Left renal cortex interstitium (tissue), 4 donors: Measurements from ENCODE around the gene STS. TPM values are rescaled to one million over a fixed set of nuclear protein-coding genes. Genes with fewer than 3 reads are reported as not detected.
"Not testable (repeated sequence)": the region's sequence is repeated elsewhere in the genome, so short reads cannot be mapped to it uniquely, and the experiment has no call there.

Source experiments
- DNase-seq, 4 donors: peaks; one replicate each; pipeline ENCODE4 v3.0.0-alpha.2; 2013; ENCODE audit warnings: low read depth in 4 of 4, low spot score in 2 of 4, missing footprints in 1 of 4
- polyA plus RNA-seq, 4 donors: library from polyadenylated mRNA; unstranded; fragments of 120-200 nt; gene quantifications; one replicate each; pipeline ENCODE4 v1.2.1, GENCODE V29; 2013; ENCODE audit not compliant: insufficient read length in 4 of 4

Gene STS
- polyA plus RNA-seq, 4 donors = 4.7 to 5.6 (median 5.5) TPM

DNA sequence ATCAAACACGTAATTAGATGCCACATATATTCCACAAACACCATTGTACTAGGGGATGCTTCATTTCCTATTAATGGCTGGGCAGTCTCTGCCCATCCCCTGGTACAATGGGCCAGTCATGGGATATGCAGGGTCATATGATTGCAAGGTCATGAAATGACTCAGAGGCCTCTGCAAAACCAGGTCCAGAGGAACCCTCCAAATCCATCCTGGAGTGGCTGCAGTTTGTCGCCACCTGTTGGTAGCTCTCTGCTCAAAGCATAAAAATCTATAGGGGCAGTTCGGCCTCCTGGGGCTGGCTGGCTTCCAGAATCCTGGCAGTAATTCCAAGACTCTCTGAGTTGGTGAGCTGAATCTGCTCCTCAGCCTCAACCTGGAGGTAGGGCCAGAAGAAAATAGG is 23.4 kb downstream of the STS start:
- no peak for DNase-seq

DNA sequence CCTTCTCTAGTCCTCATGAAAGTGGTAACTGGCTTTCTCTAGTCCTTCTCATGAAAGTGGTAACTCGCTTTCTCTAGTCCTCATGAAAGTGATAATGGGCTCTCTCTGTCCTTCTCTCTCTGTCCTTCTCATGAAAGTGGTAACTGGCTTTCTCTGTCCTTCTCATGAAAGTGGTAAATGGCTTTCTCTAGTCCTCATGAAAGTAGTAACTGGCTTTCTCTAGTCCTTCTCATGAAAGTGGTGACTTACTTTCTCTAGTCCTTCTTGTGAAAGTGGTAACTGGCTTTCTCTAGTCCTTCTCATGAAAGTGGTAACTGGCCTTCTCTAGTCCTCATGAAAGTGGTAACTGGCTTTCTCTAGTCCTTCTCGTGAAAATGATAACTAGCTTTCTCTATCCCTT is 31.3 kb downstream of the STS start:
- DNase-seq = not testable (repeated sequence)

DNA sequence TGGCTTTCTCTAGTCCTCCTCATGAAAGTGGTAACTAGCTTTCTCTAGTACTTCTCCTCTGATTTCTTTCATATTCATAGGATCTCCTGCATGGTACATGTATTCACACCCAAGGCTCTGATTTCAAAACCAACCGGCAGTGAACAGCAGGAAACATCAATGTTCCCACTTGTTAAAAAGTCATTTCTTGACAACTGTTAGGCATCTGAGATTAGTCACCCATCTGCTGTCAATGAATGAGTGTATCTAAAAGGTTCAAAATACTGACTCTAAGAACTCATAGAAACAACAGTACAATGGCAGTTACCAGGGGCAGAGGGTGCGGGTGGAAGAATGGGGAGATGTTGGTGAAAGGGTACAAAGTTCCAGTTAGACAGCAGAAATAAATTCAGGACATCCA is 31.9 kb downstream of the STS start:
- DNase-seq = no peak

DNA sequence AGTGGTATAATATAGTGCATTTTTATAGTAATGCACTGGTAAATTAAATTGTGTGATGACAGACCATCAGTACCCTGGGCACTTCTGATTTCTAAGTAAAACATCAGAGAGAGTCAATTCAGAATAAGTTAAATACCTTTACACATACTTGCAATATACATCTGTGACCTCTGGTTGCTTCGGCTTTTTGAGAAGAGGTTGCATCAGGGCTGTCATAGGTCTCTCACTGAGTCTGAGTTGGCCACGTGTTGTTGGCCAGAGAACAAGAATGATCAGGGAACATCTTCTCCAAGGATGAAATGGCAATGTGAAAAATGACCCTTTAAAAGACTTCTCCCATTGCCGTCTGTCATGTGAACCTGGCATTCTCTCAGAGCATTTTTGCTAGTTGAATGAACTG is 37.3 kb downstream of the STS start:
- no peak for DNase-seq

DNA sequence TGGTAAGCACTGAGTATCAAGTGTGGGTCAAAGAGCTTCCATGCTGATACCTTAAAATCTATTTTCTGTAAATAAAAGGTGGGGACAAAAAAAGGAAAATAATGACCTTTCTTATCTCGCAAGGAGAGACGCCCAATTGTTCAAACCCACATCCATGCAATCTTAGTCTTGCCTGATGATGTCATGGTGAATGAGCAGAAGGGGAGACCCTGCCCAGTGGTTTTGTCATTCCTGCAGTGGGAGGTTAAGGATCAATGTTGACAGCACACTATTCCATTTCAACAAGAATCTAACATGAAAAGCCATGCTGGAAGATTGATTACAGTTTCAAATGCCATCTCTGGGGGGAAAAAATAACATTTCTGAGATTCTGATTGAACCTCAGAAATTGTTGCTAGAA is 41.2 kb downstream of the STS start:
- no peak for DNase-seq

DNA sequence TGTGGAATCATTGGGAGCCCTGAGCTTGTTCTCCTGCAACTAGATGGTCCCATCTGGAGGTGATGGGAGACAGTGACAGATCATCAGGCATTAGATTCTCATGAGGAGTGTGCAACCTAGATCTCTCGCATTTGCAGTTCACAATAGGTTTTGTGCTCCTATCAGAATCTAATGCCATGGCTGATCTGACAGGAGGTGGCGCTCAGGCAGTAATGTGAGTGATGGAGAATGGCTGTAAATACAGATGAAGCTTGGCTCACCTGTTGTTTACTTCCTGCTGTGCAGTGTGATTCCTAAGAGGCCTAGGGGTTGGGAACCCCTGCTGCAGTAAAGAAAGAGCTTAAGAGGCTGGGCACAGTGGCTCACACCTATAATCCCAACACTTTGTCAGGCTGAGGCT is 42.6 kb downstream of the STS start:
- no peak for DNase-seq

DNA sequence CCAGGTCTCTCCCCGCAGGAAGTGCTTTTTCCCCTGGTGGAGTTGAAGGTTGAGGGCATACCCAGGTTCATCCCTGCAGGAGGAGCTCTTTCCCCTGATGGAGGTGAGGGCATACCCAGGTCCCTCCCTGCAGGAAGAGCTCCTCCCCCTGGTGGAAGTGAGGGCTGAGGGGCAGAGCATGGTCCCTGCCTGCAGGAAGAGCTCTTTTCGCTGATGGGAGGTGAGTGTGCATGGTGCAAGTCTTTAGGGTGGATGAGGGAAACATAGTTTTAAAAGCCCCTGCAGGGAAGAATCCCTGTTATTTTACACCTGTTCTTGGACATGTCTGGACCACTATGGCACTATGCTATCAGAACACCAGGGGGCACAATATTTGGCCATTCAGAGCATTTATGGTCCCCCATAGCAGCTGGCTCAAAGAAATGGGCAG is 44.2 kb downstream of the STS start:
- no peak for DNase-seq

DNA sequence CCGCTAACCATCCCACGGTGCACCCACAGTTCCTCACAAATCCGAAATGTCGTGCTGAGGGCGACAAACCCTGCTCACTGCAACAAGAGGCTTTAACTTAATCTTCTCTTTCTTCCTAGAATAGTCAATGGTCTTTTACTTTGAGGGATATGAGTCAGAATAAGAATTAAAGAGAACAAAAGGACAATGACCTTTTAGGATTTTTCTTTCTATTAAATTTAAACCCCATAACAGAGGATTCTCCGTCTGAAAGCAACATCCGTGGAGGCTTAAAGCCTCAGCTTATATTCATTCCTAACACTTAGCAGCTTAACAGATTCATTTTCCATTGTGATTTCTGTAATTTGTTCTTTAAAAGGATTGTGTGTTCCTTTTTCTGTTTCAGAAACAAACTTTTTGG is 45.4 kb downstream of the STS start:
- no peak for DNase-seq

DNA sequence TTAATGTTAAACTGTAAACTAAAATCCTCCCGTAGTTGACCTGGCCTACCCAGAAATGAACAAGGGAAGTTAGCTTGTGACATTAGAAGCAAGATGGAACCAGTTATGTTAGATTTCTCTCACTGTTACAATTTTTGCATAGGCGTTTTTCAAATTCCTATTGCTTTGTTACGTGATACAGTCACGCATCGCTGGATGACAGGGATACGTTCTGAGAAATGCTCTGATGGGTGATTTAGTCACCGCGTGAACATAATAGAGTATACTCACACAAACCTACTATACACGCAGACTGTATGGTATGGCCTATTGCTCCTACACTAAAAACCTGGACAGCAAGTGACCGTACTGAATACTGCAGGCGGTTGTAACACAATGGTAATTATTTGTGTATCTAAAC is 47.1 kb downstream of the STS start:
- no peak for DNase-seq

Other genes with a start within 250 kb of the STS start
- gene PUDP, start 441 bp downstream of the STS start, polyA plus RNA-seq = 10 to 100 TPM; 18.4 to 25.8 (median 21.4) TPM